Measurements from ENCODE around the gene TPI1. TPM values are rescaled to one million over a fixed set of nuclear protein-coding genes. Genes with fewer than 3 reads are reported as not detected.
A peak's percentile ranks its signal among the peaks of the same experiment; 100 is the strongest.

Gene TPI1
- polyA plus RNA-seq, 3 donors: 446 to 839 (median 764) TPM

GRCh38 chr12:6846316-6846869 is 20.9 kb upstream of the TPI1 start:
- H3K9ac ChIP-seq (ENCODE audit: insufficient read depth, low read length, poor library complexity, severe bottlenecking): no peak overlapping the region
- no peak for TF ChIP-seq CTCF (IDR thresholded peaks at IDR 0.05)
- H3K4me1 ChIP-seq (ENCODE audit: control insufficient read depth in 1 of 2, insufficient read depth in 2 of 2, low read length in 2 of 2): peaks cover 19 to 21% of the 10 kb centered on the region in 2 donors
- Mint-ChIP-seq H3K9me3 (no peaks in the 10 kb centered on the region), H3K27me3 (ENCODE audit: low read depth in 3 of 3) (peaks cover 1 to 4% (median 3%) of the 10 kb centered on the region in 3 donors), H3K36me3 (peaks cover 15 to 37% of the 10 kb centered on the region in 2 donors), H3K4me1 (peaks cover 28% of the 10 kb centered on the region), H3K4me3 (no peak overlapping the region), H3K27ac (peak overlapping the region in 1 of 7 donors; percentile 1)
- peaks cover 25% of the 10 kb centered on the region for H3K79me2 ChIP-seq (ENCODE audit: insufficient read depth, low read length)
- H3K36me3 ChIP-seq (replicated peaks in 1 of 2; ENCODE audit: control insufficient read depth in 1 of 2, insufficient read depth in 2 of 2, low read length in 2 of 2): peaks cover 3 to 30% of the 10 kb centered on the region in 2 donors
- H3K27me3 ChIP-seq (ENCODE audit: control insufficient read depth in 2 of 2, insufficient read depth in 2 of 2, low read length in 2 of 2): no peaks in the 10 kb centered on the region
- no peak overlapping the region for H3K4me2 ChIP-seq (replicated peaks; ENCODE audit: extremely low read depth, low read length, poor library complexity, severe bottlenecking)
- no peak overlapping the region for H3K27ac ChIP-seq (ENCODE audit: low read depth in 1 of 2, low read length in 2 of 2)
- no peak for DNase-seq
- H3K4me3 ChIP-seq (replicated peaks in 1 of 3; ENCODE audit: low read depth in 2 of 3, low read length in 3 of 3): no peak overlapping the region
- WGBS (ENCODE audit: insufficient coverage): 98% methylated on average over 4 of the region's 7 CpGs
- no peaks in the 10 kb centered on the region for H3K9me3 ChIP-seq (replicated peaks in 1 of 2; ENCODE audit: control insufficient read depth in 1 of 2, insufficient read depth in 1 of 2, low read length in 2 of 2)
- intact Hi-C loops (cut with micrococcal nuclease): no loop called here
- H2AFZ ChIP-seq (ENCODE audit: insufficient read depth, low read depth, low read length, poor library complexity, severe bottlenecking): no peak overlapping the region
- no peaks in the 10 kb centered on the region for H4K20me1 ChIP-seq (ENCODE audit: insufficient read depth, low read length)

GRCh38 chr12:6847676-6848075 is 19.7 kb upstream of the TPI1 start:
- Histone ChIP-seq H3K79me2 (ENCODE audit: insufficient read depth, low read length) (peaks cover 25% of the 10 kb centered on the region), H3K27ac (ENCODE audit: low read depth in 1 of 2, low read length in 2 of 2) (no peak overlapping the region), H3K9ac (ENCODE audit: insufficient read depth, low read length, poor library complexity, severe bottlenecking) (no peak overlapping the region), H3K4me2 (replicated peaks; ENCODE audit: extremely low read depth, low read length, poor library complexity, severe bottlenecking) (no peak overlapping the region), H3K4me3 (replicated peaks in 1 of 3; ENCODE audit: low read depth in 2 of 3, low read length in 3 of 3) (no peak overlapping the region), H4K20me1 (ENCODE audit: insufficient read depth, low read length) (no peaks in the 10 kb centered on the region), H3K36me3 (replicated peaks in 1 of 2; ENCODE audit: control insufficient read depth in 1 of 2, insufficient read depth in 2 of 2, low read length in 2 of 2) (peaks cover 3 to 30% of the 10 kb centered on the region in 2 donors), H2AFZ (ENCODE audit: insufficient read depth, low read depth, low read length, poor library complexity, severe bottlenecking) (no peak overlapping the region), H3K27me3 (ENCODE audit: control insufficient read depth in 2 of 2, insufficient read depth in 2 of 2, low read length in 2 of 2) (no peaks in the 10 kb centered on the region), H3K9me3 (replicated peaks in 1 of 2; ENCODE audit: control insufficient read depth in 1 of 2, insufficient read depth in 1 of 2, low read length in 2 of 2) (no peaks in the 10 kb centered on the region), H3K4me1 (ENCODE audit: control insufficient read depth in 1 of 2, insufficient read depth in 2 of 2, low read length in 2 of 2) (peaks cover 22 to 27% of the 10 kb centered on the region in 2 donors)
- Mint-ChIP-seq H3K27me3 (ENCODE audit: low read depth in 3 of 3) (peaks cover 1 to 4% (median 3%) of the 10 kb centered on the region in 3 donors), H3K4me1 (peaks cover 31% of the 10 kb centered on the region), H3K9me3 (no peaks in the 10 kb centered on the region), H3K4me3 (no peak overlapping the region), H3K27ac (peak overlapping the region in 2 of 7 donors; percentile 61 to 68), H3K36me3 (peaks cover 15 to 37% of the 10 kb centered on the region in 2 donors)
- no peak for TF ChIP-seq CTCF (IDR thresholded peaks at IDR 0.05)
- intact Hi-C loops (cut with micrococcal nuclease): no loop called here
- no peak for DNase-seq
- 100% methylated on average over 1 of the region's 2 CpGs for WGBS (ENCODE audit: insufficient coverage)

All from CD14-positive monocyte (primary cell).